ENCODE data around the gene KLHL6.

The KLHL6 gene

GRCh38 chr3:183449791-183450190, 105.7 kb downstream of the KLHL6 start:
- H3K4me3 ChIP-seq (ENCODE audit: low read depth, low read length) = no peak overlapping the region
- TF ChIP-seq CTCF (IDR thresholded peaks at IDR 0.05; ENCODE audit: low read depth, low read length) = no peak

- TF ChIP-seq CTCF (IDR thresholded peaks at IDR 0.05; ENCODE audit: low read depth, low read length) = no peak
- no peak overlapping the region for H3K4me3 ChIP-seq (ENCODE audit: low read depth, low read length)
These were observed 106.1 kb downstream of the KLHL6 start for GRCh38 chr3:183449391-183449790.

DNA sequence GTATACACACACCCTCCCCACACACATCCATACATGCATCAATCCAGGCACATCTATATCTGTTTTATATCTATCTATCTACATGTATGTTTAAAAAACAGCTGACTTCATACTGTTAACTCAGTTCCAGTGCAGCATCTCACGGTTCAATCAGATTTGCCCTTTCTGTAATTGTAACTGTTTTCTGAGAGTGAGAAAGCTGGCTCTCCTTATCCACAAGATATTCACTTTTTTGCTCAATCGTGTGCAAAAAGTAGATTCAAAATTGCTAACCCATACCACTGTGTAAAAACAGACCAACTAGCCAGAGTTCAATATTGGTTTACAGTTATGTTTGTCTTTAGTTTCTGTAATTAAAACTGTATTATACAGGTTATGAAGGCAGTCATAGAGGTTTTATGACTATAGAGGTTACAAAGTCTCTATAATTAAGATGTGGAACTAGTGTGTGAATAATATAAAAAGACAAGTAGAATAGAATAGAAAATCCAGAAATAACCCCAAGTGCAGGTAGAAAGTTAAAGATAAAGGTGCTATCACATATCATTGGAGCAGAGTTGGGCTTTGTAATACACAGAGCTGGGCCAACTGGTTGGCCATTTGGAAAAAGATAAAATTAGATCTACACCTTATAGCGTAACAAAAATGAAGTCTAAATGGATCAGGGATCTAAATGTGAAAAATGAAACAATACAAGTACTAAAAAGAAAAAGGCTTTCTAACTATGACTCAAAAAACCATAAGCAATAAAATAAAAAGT, 107.0 kb downstream of the KLHL6 start:
- H3K4me3 ChIP-seq (ENCODE audit: low read depth, low read length) = peak overlapping the region; percentile 87
- no peak for TF ChIP-seq CTCF (IDR thresholded peaks at IDR 0.05; ENCODE audit: low read depth, low read length)

- no peak for TF ChIP-seq CTCF (IDR thresholded peaks at IDR 0.05; ENCODE audit: low read depth, low read length)
These were observed 108.1 kb downstream of the KLHL6 start for GRCh38 chr3:183447206-183448001.

GRCh38 chr3:183446838-183447205, 108.7 kb downstream of the KLHL6 start:
- H3K4me3 ChIP-seq (ENCODE audit: low read depth, low read length) = peak overlapping the region; percentile 87
- TF ChIP-seq CTCF (IDR thresholded peaks at IDR 0.05; ENCODE audit: low read depth, low read length) = no peak

More at GRCh38 chr3:183447206-183448001, 108.1 kb downstream of the KLHL6 start:
- peak overlapping the region; percentile 87 for H3K4me3 ChIP-seq (ENCODE audit: low read depth, low read length)

GRCh38 chr3:183444748-183445147, 110.8 kb downstream of the KLHL6 start:
- TF ChIP-seq CTCF (IDR thresholded peaks at IDR 0.05; ENCODE audit: low read depth, low read length) = no peak
- H3K4me3 ChIP-seq (ENCODE audit: low read depth, low read length) = no peak overlapping the region

Data from WI38 (cell line).